ENCODE results near the gene ZNF197. TPM values are rescaled to one million over a fixed set of nuclear protein-coding genes. Genes with fewer than 3 reads are reported as not detected.

The ZNF197 gene
- total RNA-seq, 2 experiments from 2014 or later = 2.8 to 4.8 TPM

DNA sequence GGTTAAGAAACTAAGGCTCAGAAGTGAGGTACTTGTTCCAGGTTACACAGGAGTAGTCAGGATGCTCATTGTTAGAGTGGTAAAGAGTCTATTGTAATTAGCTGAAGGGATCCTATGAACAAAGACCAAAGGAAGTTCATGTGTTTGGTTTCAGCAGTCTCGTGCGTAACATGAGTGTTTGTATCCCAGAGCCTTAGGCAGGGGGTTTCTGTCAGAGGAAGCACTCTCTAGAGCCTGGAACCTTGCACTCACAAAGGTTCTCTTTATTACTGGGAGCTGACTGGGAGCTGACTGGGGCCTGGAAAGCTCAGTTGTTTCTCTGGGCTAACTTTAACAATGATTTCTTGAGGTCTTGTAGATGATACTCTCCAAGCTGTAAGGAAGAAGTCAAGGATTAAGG lies 3.9 kb downstream of the ZNF197 start:
- no peaks in the 10 kb centered on the region for H3K36me3 ChIP-seq (ENCODE audit: insufficient read depth, low read length)
- BruUV-seq (replicated peaks) = no TSS peak
- ChIA-PET POLR2A (no interaction called here), CTCF (ENCODE audit: unreplicated experiment) (no interaction called here)
- H3K4me3 ChIP-seq (ENCODE audit: low read depth, low read length, poor library complexity, severe bottlenecking) = no peak overlapping the region
- peaks cover 10% of the 10 kb centered on the region; the same call in 1 of the 2 replicates for H3K79me2 ChIP-seq (ENCODE audit: insufficient read depth, low read depth, low read length)
- intact Hi-C loops (cut with micrococcal nuclease; ENCODE audit: unreplicated experiment) = loop anchor here (5.0 kb wide), 1 partner anchor 134 kb away; the partner anchor contains the start of genes KIAA1143 and KIF15
- DNase-seq (ENCODE audit: low spot score) = no peak
- TF ChIP-seq EZH2phosphoT487 (IDR thresholded peaks at IDR 0.05; ENCODE audit: borderline replicate concordance, low read depth, low read length) = no peak
- TF ChIP-seq, protein P1, sequence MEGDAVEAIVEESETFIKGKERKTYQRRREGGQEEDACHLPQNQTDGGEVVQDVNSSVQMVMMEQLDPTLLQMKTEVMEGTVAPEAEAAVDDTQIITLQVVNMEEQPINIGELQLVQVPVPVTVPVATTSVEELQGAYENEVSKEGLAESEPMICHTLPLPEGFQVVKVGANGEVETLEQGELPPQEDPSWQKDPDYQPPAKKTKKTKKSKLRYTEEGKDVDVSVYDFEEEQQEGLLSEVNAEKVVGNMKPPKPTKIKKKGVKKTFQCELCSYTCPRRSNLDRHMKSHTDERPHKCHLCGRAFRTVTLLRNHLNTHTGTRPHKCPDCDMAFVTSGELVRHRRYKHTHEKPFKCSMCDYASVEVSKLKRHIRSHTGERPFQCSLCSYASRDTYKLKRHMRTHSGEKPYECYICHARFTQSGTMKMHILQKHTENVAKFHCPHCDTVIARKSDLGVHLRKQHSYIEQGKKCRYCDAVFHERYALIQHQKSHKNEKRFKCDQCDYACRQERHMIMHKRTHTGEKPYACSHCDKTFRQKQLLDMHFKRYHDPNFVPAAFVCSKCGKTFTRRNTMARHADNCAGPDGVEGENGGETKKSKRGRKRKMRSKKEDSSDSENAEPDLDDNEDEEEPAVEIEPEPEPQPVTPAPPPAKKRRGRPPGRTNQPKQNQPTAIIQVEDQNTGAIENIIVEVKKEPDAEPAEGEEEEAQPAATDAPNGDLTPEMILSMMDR (conservative IDR thresholded peaks at IDR 0.05; ENCODE audit: low read length) = no peak
- H3K4me1 ChIP-seq (ENCODE audit: insufficient read depth, low read length, poor library complexity, severe bottlenecking) = peaks cover 7% of the 10 kb centered on the region
- H3K4me2 ChIP-seq (ENCODE audit: low read length) = no peak overlapping the region
- no peaks in the 10 kb centered on the region for H3K9me2 ChIP-seq (ENCODE audit: insufficient read depth, low read length)
- no peaks in the 10 kb centered on the region for H3K9me3 ChIP-seq (ENCODE audit: low read length)
- H2AFZ ChIP-seq (ENCODE audit: low read length) = no peak overlapping the region
- H3K27ac ChIP-seq (ENCODE audit: low read depth, low read length, poor library complexity, severe bottlenecking) = no peak overlapping the region
- H4K20me1 ChIP-seq (ENCODE audit: insufficient read depth, low read length) = no peaks in the 10 kb centered on the region

DNA sequence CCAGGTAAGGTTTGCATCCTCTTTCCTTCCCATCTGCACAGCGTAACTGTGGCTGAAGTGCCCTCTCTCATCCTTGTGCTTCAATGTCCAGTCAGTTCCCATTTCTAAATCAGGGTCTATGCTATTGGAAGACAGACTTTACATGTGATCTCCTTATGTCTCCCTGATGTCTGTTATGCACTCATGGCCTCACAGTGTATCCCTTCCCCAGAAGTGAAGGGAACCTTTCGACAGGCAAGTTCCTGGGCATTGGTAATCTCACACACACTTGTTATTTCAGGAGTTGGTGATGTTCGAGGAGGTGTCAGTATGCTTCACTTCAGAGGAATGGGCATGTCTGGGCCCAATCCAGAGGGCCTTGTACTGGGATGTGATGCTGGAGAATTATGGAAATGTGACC lies 7.4 kb downstream of the ZNF197 start:
- Histone ChIP-seq H3K9me2 (ENCODE audit: insufficient read depth, low read length) (no peaks in the 10 kb centered on the region), H3K27ac (ENCODE audit: low read depth, low read length, poor library complexity, severe bottlenecking) (no peak overlapping the region), H4K20me1 (ENCODE audit: insufficient read depth, low read length) (no peaks in the 10 kb centered on the region), H3K36me3 (ENCODE audit: insufficient read depth, low read length) (no peaks in the 10 kb centered on the region; the same call in 1 of the 2 replicates), H3K4me3 (ENCODE audit: low read depth, low read length, poor library complexity, severe bottlenecking) (no peak overlapping the region), H3K79me2 (ENCODE audit: insufficient read depth, low read depth, low read length) (no peaks in the 10 kb centered on the region), H3K9me3 (ENCODE audit: low read length) (no peaks in the 10 kb centered on the region), H3K4me1 (ENCODE audit: insufficient read depth, low read length, poor library complexity, severe bottlenecking) (no peaks in the 10 kb centered on the region), H3K4me2 (ENCODE audit: low read length) (no peak overlapping the region), H2AFZ (ENCODE audit: low read length) (no peak overlapping the region)
- BruUV-seq (replicated peaks) = no TSS peak
- no peak for DNase-seq (ENCODE audit: low spot score)
- POLR2A ChIA-PET = interaction anchor here (0.8 kb wide), 1 partner anchor 25 kb away, joined by 5 read pairs; no protein-coding TSS in a partner anchor
- CTCF ChIA-PET (ENCODE audit: unreplicated experiment) = no interaction called here
- intact Hi-C loops (cut with micrococcal nuclease; ENCODE audit: unreplicated experiment) = no loop called here
- no peak for TF ChIP-seq EZH2phosphoT487 (IDR thresholded peaks at IDR 0.05; ENCODE audit: borderline replicate concordance, low read depth, low read length)
- TF ChIP-seq, protein P1 (conservative IDR thresholded peaks at IDR 0.05; ENCODE audit: low read length) = no peak

DNA sequence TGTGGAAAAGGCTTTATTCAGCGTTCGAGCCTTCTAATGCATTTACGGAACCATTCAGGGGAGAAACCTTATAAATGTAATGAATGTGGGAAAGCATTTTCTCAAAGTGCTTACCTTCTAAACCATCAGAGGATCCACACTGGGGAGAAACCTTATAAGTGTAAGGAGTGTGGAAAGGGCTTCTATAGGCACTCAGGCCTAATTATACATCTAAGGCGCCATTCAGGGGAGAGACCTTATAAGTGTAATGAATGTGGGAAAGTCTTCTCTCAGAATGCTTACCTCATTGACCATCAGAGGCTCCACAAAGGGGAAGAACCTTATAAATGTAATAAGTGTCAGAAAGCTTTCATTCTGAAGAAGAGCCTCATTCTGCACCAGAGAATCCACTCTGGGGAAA lies 17.5 kb downstream of the ZNF197 start:
- Histone ChIP-seq H3K4me1 (ENCODE audit: insufficient read depth, low read length, poor library complexity, severe bottlenecking) (peaks cover 9% of the 10 kb centered on the region), H3K9me2 (ENCODE audit: insufficient read depth, low read length) (no peaks in the 10 kb centered on the region; the same call in 1 of the 2 replicates), H2AFZ (ENCODE audit: low read length) (no peak overlapping the region), H3K4me2 (ENCODE audit: low read length) (no peak overlapping the region), H3K36me3 (ENCODE audit: insufficient read depth, low read length) (peaks cover 22% of the 10 kb centered on the region), H3K4me3 (ENCODE audit: low read depth, low read length, poor library complexity, severe bottlenecking) (no peak overlapping the region), H3K9me3 (ENCODE audit: low read length) (no peaks in the 10 kb centered on the region), H3K27ac (ENCODE audit: low read depth, low read length, poor library complexity, severe bottlenecking) (no peak overlapping the region), H4K20me1 (ENCODE audit: insufficient read depth, low read length) (no peaks in the 10 kb centered on the region), H3K79me2 (ENCODE audit: insufficient read depth, low read depth, low read length) (no peaks in the 10 kb centered on the region)
- ChIA-PET CTCF (ENCODE audit: unreplicated experiment) (no interaction called here), POLR2A (no interaction called here)
- intact Hi-C loops (cut with micrococcal nuclease; ENCODE audit: unreplicated experiment) = no loop called here
- TF ChIP-seq, protein P1 (conservative IDR thresholded peaks at IDR 0.05; ENCODE audit: low read length) = no peak
- no peak for DNase-seq (ENCODE audit: low spot score)
- BruUV-seq (replicated peaks) = TSS peak; percentile 36

Measured in OCI-LY7 (cell line).